Gastrocnemius medialis (tissue), 4 donors: Measurements from ENCODE around the gene DCDC1. TPM values are rescaled to one million over a fixed set of nuclear protein-coding genes. Genes with fewer than 3 reads are reported as not detected.

Source experiments
- ATAC-seq, 2 donors: fragments of 150-250 bp; one replicate each; pipeline ENCODE4 v1.9.1; 2016
- DNase-seq, 2 donors: peaks; one replicate each; pipeline ENCODE4 v3.0.0-alpha.2; 2019
- H3K27ac ChIP-seq, 4 donors: fragments of 200-600 bp; sonication (generic); 1 replicate in 1 of 4; 2 replicates in 3 of 4; pipeline ENCODE4 v1.5.1; 2016 to 2018; ENCODE audit warnings: mild to moderate bottlenecking in 2 of 4, moderate library complexity in 1 of 4
- H3K27me3 ChIP-seq, 3 donors: fragments of 200-600 bp; sonication (generic) in 2 of 3; 1 replicate in 1 of 3; 2 replicates in 2 of 3; pipeline versions ENCODE4 v1.5.1 to v1.6.0; 2016 to 2019; ENCODE audit warnings: mild to moderate bottlenecking in 1 of 3, moderate library complexity in 1 of 3
- H3K36me3 ChIP-seq, 2 donors: fragments of 200-600 bp; sonication (generic) in 1 of 2; one replicate each; pipeline ENCODE4 v1.5.1; 2017 to 2018
- H3K4me1 ChIP-seq, 2 donors: fragments of 200-600 bp; sonication (generic) in 1 of 2; one replicate each; pipeline ENCODE4 v1.5.1; 2016 to 2017; ENCODE audit warnings: mild to moderate bottlenecking in 2 of 2
- H3K4me3 ChIP-seq, 4 donors: fragments of 200-600 bp; sonication (generic) in 3 of 4; 1 replicate in 1 of 4; 2 replicates in 3 of 4; pipeline ENCODE4 v1.5.1; 2016 to 2019; ENCODE audit warnings: mild to moderate bottlenecking in 2 of 4
- H3K9me3 ChIP-seq, 3 donors: fragments of 200-600 bp; sonication (generic) in 2 of 3; 1 replicate in 1 of 3; 2 replicates in 2 of 3; pipeline ENCODE4 v1.5.1; 2016 to 2019
- POLR2A ChIP-seq, 2 donors: fragments of 450-650 bp; IDR thresholded peaks; one replicate each; pipeline ENCODE4 v1.6.1; 2017; ENCODE audit warnings: antibody characterized with exemption in 2 of 2, mild to moderate bottlenecking in 2 of 2, moderate library complexity in 2 of 2
- in situ Hi-C, 4 donors: fragments of 200-750 bp; cut with MboI; loops; one replicate each; pipeline versions ENCODE4 v1.15.0 to v1.8.0; 2017; ENCODE audit warnings: low sequenced_read_pairs in 4 of 4
- intact Hi-C: fragments of 100-400 bp; cut with DNase I; formaldehyde crosslinking; loops from one replicate; pipeline ENCODE4 v1.15.1; 2023; ENCODE audit warnings: low total_unique reads
- total RNA-seq, 4 donors: library from RNA; depleted of rRNA; stranded (reverse); fragments of >200 nt; gene quantifications; one replicate each; pipeline versions ENCODE4 v1.1.0 to v1.2.3, GENCODE V29; 2016
- TF ChIP-seq, protein P1 (sequence below), 5 experiments: fragments of 450-650 bp in 3 of 5; fragments of 200-600 bp in 2 of 5; sonication (generic) in 2 of 5; IDR thresholded peaks in 4 of 5; conservative IDR thresholded peaks in 1 of 5; 1 replicate in 4 of 5; 2 replicates in 1 of 5; pipeline ENCODE4 v1.5.1; 2016 to 2019; ENCODE audit warnings: antibody characterized with exemption in 5 of 5, mild to moderate bottlenecking in 3 of 5, moderate library complexity in 3 of 5

The DCDC1 gene
- total RNA-seq, 4 donors from 2014 or later, result not detected

DNA sequence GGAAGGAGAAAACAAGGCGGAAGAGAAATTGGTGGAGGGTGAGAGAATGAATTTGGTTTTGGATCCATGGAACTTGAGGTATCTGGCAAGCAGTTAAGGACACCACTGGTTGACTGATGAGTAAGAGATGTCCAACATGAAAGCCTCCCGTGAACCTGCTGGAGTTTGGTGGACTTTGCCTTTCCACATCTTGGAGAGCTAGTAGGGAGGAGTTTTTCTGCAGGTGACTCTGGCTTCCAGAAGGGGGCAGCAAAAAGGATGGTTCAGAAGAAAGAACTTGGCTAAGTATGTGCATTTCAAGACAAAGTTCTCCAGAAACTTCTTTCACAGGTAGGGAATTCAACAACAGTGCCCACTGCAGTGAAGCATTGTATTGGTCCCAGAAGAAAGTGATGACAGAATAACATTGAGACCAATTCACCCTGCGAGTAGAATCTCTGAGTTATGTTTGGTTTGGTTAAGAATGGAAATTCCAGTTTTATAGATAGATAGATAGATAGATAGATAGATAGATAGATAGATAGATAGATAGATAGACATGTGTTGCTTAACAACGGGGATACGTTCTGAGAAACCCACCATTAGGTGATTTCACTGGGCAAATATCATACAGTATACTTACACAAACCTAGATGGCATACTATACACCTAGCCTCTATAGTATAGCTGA, 28.5 kb downstream of the DCDC1 start:
- TF ChIP-seq, protein P1, sequence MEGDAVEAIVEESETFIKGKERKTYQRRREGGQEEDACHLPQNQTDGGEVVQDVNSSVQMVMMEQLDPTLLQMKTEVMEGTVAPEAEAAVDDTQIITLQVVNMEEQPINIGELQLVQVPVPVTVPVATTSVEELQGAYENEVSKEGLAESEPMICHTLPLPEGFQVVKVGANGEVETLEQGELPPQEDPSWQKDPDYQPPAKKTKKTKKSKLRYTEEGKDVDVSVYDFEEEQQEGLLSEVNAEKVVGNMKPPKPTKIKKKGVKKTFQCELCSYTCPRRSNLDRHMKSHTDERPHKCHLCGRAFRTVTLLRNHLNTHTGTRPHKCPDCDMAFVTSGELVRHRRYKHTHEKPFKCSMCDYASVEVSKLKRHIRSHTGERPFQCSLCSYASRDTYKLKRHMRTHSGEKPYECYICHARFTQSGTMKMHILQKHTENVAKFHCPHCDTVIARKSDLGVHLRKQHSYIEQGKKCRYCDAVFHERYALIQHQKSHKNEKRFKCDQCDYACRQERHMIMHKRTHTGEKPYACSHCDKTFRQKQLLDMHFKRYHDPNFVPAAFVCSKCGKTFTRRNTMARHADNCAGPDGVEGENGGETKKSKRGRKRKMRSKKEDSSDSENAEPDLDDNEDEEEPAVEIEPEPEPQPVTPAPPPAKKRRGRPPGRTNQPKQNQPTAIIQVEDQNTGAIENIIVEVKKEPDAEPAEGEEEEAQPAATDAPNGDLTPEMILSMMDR (IDR thresholded peaks at IDR 0.05 in 4 of 5, conservative IDR thresholded peaks at IDR 0.05 in 1 of 5), result no peak
- TF ChIP-seq POLR2A (IDR thresholded peaks at IDR 0.05), result no peak
- no peak for DNase-seq
- Histone ChIP-seq H3K27me3 (no peaks in the 10 kb centered on the region), H3K4me1 (no peaks in the 10 kb centered on the region), H3K4me3 (no peak overlapping the region), H3K27ac (no peak overlapping the region), H3K9me3 (no peaks in the 10 kb centered on the region), H3K36me3 (no peaks in the 10 kb centered on the region)
- intact Hi-C loops, result no loop called here
- ATAC-seq, result no peak
- in situ Hi-C loops, result no loop called here

DNA sequence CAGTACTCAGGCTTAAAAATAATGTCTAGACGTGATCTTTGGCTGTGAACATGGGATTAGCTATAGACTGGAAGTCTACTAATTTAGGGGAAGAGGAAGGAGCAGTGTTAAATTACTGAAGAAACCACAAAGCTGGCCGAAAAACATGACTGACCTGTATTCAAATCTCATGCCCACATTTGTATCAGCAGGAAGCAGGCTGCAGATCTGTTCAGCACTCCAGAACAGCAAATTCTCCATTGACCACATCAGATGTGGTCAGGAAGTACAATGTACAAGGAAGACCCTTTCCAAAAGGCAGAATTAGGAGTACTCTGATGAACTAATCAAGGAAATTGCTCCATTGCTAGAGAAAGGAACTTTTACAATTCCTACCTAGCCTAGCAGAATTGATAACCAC, 31.7 kb downstream of the DCDC1 start:
- Histone ChIP-seq H3K27me3 (no peaks in the 10 kb centered on the region), H3K27ac (no peak overlapping the region), H3K9me3 (no peaks in the 10 kb centered on the region), H3K4me1 (no peaks in the 10 kb centered on the region), H3K36me3 (no peaks in the 10 kb centered on the region), H3K4me3 (no peak overlapping the region)
- TF ChIP-seq POLR2A (IDR thresholded peaks at IDR 0.05), result no peak
- TF ChIP-seq, protein P1 (IDR thresholded peaks at IDR 0.05 in 4 of 5, conservative IDR thresholded peaks at IDR 0.05 in 1 of 5), result no peak
- DNase-seq (no peak), ATAC-seq (no peak)
- in situ Hi-C loops (no loop called here), intact Hi-C loops (no loop called here)

DNA sequence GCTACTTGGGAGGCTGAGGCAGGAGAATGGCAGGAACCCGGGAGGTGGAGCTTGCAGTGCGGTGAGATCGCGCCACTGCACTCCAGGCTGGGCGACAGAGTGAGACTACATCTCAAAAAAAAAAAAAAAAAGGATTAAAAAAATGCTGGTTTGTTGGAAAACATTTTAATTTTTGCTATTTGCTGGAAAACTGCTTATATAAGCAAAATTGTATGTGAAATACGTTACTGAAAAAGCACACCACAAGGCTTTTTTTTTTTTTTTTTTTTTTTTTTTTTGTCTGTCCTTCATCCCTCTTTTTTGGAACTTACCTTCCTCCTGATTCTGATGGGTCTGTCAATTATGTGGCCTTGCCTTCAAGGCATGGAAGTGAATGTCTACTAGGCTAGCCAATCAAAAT, 40.8 kb downstream of the DCDC1 start:
- H3K36me3 ChIP-seq, result no peaks in the 10 kb centered on the region
- no peaks in the 10 kb centered on the region for H3K27me3 ChIP-seq
- no peaks in the 10 kb centered on the region for H3K4me1 ChIP-seq
- H3K4me3 ChIP-seq, result no peak overlapping the region
- intact Hi-C loops (no loop called here), in situ Hi-C loops (no loop called here)
- no peak overlapping the region for H3K27ac ChIP-seq
- TF ChIP-seq, protein P1 (IDR thresholded peaks at IDR 0.05 in 4 of 5, conservative IDR thresholded peaks at IDR 0.05 in 1 of 5), result no peak
- no peak for TF ChIP-seq POLR2A (IDR thresholded peaks at IDR 0.05)
- DNase-seq (no peak), ATAC-seq (no peak)
- H3K9me3 ChIP-seq, result no peaks in the 10 kb centered on the region

DNA sequence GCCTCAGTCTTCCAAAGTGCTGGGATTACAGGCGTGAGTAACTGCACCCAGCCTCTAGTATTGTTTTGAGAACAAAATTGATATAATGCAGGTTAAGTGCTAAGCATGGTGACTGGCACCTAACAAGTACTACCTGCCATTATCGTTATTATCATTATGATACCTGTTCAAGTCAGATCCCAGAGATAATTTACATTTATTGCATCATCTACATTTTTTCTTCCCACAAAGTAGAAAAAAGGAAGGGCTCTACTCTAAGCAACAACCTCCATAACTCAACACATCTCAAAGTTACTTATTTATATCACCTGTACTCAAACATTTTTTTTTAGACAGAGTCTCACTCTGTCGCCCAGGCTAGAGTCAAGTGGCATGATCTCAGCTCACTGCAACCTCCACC, 42.1 kb downstream of the DCDC1 start:
- Histone ChIP-seq H3K4me1 (no peaks in the 10 kb centered on the region), H3K27ac (no peak overlapping the region), H3K36me3 (no peaks in the 10 kb centered on the region), H3K4me3 (no peak overlapping the region), H3K9me3 (no peaks in the 10 kb centered on the region), H3K27me3 (no peaks in the 10 kb centered on the region)
- intact Hi-C loops (no loop called here), in situ Hi-C loops (no loop called here)
- no peak for TF ChIP-seq POLR2A (IDR thresholded peaks at IDR 0.05)
- TF ChIP-seq, protein P1 (IDR thresholded peaks at IDR 0.05 in 4 of 5, conservative IDR thresholded peaks at IDR 0.05 in 1 of 5), result no peak
- ATAC-seq (no peak), DNase-seq (no peak)
